ENCODE measurements around the gene RAB1B.

Gene RAB1B

GRCh38 chr11:66268244-66268951, at the start of gene RAB1B:
Gene RAB1B, plus strand, starts transcription at chr11:66268639. Its CDS starts 41 bp downstream, at chr11:66268680.
- Histone ChIP-seq H3K4me3 (ENCODE audit: low read depth, low read length) (peak within 1 kb of the TSS; percentile 95), H3K36me3 (replicated peaks) (peaks cover 20% of the 10 kb centered on the region), H3K27ac (peak within 1 kb of the TSS; percentile 79), H3K27me3 (replicated peaks) (no peaks in the 10 kb centered on the region)
- peak; percentile 99 for DNase-seq
- TF ChIP-seq CTCF (IDR thresholded peaks at IDR 0.05; ENCODE audit: low read depth, low read length, missing control alignments) = no peak
- in situ Hi-C loops (cut with HindIII; ENCODE audit: low pct_ligation_motif_present, low sequenced_read_pairs) = no loop called here

- H3K36me3 ChIP-seq (replicated peaks) = peaks cover 80% of the 10 kb centered on the region
- in situ Hi-C loops (cut with HindIII; ENCODE audit: low pct_ligation_motif_present, low sequenced_read_pairs) = no loop called here
- no peak for TF ChIP-seq CTCF (IDR thresholded peaks at IDR 0.05; ENCODE audit: low read depth, low read length, missing control alignments)
- H3K27ac ChIP-seq = no peak overlapping the region
- H3K4me3 ChIP-seq (ENCODE audit: low read depth, low read length) = no peak overlapping the region
- no peaks in the 10 kb centered on the region for H3K27me3 ChIP-seq (replicated peaks)
- DNase-seq = no peak
Measured at GRCh38 chr11:66218846-66219620, 49.4 kb upstream of the RAB1B start.

GRCh38 chr11:66219846-66220565, 48.4 kb upstream of the RAB1B start:
- Histone ChIP-seq H3K36me3 (replicated peaks) (peaks cover 75% of the 10 kb centered on the region), H3K4me3 (ENCODE audit: low read depth, low read length) (no peak overlapping the region), H3K27me3 (replicated peaks) (no peaks in the 10 kb centered on the region), H3K27ac (no peak overlapping the region)
- in situ Hi-C loops (cut with HindIII; ENCODE audit: low pct_ligation_motif_present, low sequenced_read_pairs) = no loop called here
- no peak for TF ChIP-seq CTCF (IDR thresholded peaks at IDR 0.05; ENCODE audit: low read depth, low read length, missing control alignments)
- DNase-seq = no peak

- Histone ChIP-seq H3K27ac (no peak overlapping the region), H3K4me3 (ENCODE audit: low read depth, low read length) (no peak overlapping the region), H3K27me3 (replicated peaks) (no peaks in the 10 kb centered on the region), H3K36me3 (replicated peaks) (peaks cover 69% of the 10 kb centered on the region)
- TF ChIP-seq CTCF (IDR thresholded peaks at IDR 0.05; ENCODE audit: low read depth, low read length, missing control alignments) = no peak
- in situ Hi-C loops (cut with HindIII; ENCODE audit: low pct_ligation_motif_present, low sequenced_read_pairs) = no loop called here
- no peak for DNase-seq
Measured at GRCh38 chr11:66220566-66220935, 47.9 kb upstream of the RAB1B start.

GRCh38 chr11:66221012-66221411, 47.4 kb upstream of the RAB1B start:
- TF ChIP-seq CTCF (IDR thresholded peaks at IDR 0.05; ENCODE audit: low read depth, low read length, missing control alignments) = no peak
- in situ Hi-C loops (cut with HindIII; ENCODE audit: low pct_ligation_motif_present, low sequenced_read_pairs) = no loop called here
- no peak overlapping the region for H3K4me3 ChIP-seq (ENCODE audit: low read depth, low read length)
- no peak for DNase-seq
- no peaks in the 10 kb centered on the region for H3K27me3 ChIP-seq (replicated peaks)
- no peak overlapping the region for H3K27ac ChIP-seq
- peaks cover 71% of the 10 kb centered on the region for H3K36me3 ChIP-seq (replicated peaks)

All from brain microvascular endothelial cell (primary cell).